ENCODE measurements around the gene CLDN8. TPM values are rescaled to one million over a fixed set of nuclear protein-coding genes. Genes with fewer than 3 reads are reported as not detected.

Gene CLDN8
- total RNA-seq, 4 donors from 2014 or later: not detected

- Histone ChIP-seq H3K27ac (no peak overlapping the region), H3K4me3 (no peak overlapping the region), H3K27me3 (no peaks in the 10 kb centered on the region), H3K36me3 (no peaks in the 10 kb centered on the region), H3K4me1 (no peaks in the 10 kb centered on the region), H3K9me3 (no peaks in the 10 kb centered on the region)
- intact Hi-C loops (cut with DNase I; ENCODE audit: low total_unique reads): no loop called here
- DNase-seq: no peak
- TF ChIP-seq CTCF (IDR thresholded peaks at IDR 0.05) (no peak), POLR2A (IDR thresholded peaks at IDR 0.05) (no peak)
These were observed 21.1 kb downstream of the CLDN8 start for GRCh38 chr21:30194701-30195299.

DNA sequence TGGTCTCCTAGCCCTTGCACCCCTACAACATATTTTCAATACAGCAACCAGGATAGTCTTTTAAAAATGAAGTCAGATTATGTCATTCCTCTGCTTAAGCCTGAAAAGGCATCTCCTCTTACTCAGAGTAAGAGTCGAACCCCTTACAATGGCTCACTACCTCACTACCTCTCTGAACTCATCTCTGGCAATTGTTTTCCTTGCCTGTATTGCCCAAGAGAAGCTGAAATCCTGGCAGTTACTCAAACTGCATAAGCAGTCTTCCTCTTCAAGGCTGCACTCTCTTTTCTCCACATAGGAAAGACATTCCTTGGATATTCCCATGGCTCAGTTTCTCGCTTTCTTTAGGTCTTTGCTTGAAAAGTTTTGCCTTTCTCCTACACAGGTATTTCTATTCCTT, 22.7 kb downstream of the CLDN8 start:
- no peak overlapping the region for H3K4me3 ChIP-seq
- H3K27me3 ChIP-seq: no peaks in the 10 kb centered on the region
- no peak for DNase-seq
- TF ChIP-seq POLR2A (IDR thresholded peaks at IDR 0.05) (no peak), CTCF (IDR thresholded peaks at IDR 0.05) (no peak)
- H3K9me3 ChIP-seq: no peaks in the 10 kb centered on the region
- H3K4me1 ChIP-seq: no peaks in the 10 kb centered on the region
- no peak overlapping the region for H3K27ac ChIP-seq
- H3K36me3 ChIP-seq: no peaks in the 10 kb centered on the region
- intact Hi-C loops (cut with DNase I; ENCODE audit: low total_unique reads): no loop called here

DNA sequence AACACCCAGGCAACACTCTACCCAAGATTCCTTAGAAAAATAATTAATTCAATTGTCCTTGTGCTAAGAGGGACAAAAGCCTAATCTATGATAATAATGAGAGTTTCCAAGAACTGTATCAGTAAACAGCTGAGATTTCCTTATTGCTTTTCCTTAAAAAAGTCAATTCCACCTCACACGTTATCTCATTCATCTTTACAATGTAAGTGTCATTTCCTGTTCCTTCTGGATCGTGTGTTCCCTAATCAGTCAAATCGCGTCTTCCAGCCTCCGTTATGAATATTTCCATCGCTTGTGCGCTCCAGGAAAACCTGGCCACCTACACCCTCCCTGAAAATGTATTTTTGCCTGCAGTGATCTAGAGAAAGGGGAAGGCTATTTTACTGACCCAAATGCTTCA, 25.3 kb downstream of the CLDN8 start:
- Histone ChIP-seq H3K27ac (no peak overlapping the region), H3K36me3 (no peaks in the 10 kb centered on the region), H3K4me1 (no peaks in the 10 kb centered on the region), H3K27me3 (no peaks in the 10 kb centered on the region), H3K4me3 (no peak overlapping the region), H3K9me3 (no peaks in the 10 kb centered on the region)
- intact Hi-C loops (cut with DNase I; ENCODE audit: low total_unique reads): no loop called here
- no peak for DNase-seq
- TF ChIP-seq POLR2A (IDR thresholded peaks at IDR 0.05) (no peak), CTCF (IDR thresholded peaks at IDR 0.05) (no peak)

GRCh38 chr21:30189773-30190172, 26.1 kb downstream of the CLDN8 start:
- intact Hi-C loops (cut with DNase I; ENCODE audit: low total_unique reads): no loop called here

GRCh38 chr21:30186242-30186641, 29.7 kb downstream of the CLDN8 start:
- intact Hi-C loops (cut with DNase I; ENCODE audit: low total_unique reads): no loop called here
- Histone ChIP-seq H3K27me3 (no peaks in the 10 kb centered on the region), H3K4me1 (no peaks in the 10 kb centered on the region), H3K36me3 (no peaks in the 10 kb centered on the region), H3K27ac (no peak overlapping the region), H3K4me3 (no peak overlapping the region), H3K9me3 (no peaks in the 10 kb centered on the region)
- TF ChIP-seq CTCF (IDR thresholded peaks at IDR 0.05) (no peak), POLR2A (IDR thresholded peaks at IDR 0.05) (no peak)
- no peak for DNase-seq

More at GRCh38 chr21:30189773-30190172, 26.1 kb downstream of the CLDN8 start:
- Histone ChIP-seq H3K9me3 (no peaks in the 10 kb centered on the region), H3K4me1 (no peaks in the 10 kb centered on the region), H3K27ac (no peak overlapping the region), H3K27me3 (no peaks in the 10 kb centered on the region), H3K4me3 (no peak overlapping the region), H3K36me3 (no peaks in the 10 kb centered on the region)
- no peak for DNase-seq
- TF ChIP-seq POLR2A (IDR thresholded peaks at IDR 0.05) (no peak), CTCF (IDR thresholded peaks at IDR 0.05) (no peak)
